GM19395 (cell line): Measurements from ENCODE around the gene GATA6.

Experiments
- ATAC-seq: cut with Tn5 transposase; IDR thresholded peaks from one replicate; pipeline ENCODE4 v1.9.1; 2021; ENCODE audit warnings: mild to moderate bottlenecking, moderate library complexity; ENCODE audit not compliant: unreplicated experiment

GATA6 gene

DNA sequence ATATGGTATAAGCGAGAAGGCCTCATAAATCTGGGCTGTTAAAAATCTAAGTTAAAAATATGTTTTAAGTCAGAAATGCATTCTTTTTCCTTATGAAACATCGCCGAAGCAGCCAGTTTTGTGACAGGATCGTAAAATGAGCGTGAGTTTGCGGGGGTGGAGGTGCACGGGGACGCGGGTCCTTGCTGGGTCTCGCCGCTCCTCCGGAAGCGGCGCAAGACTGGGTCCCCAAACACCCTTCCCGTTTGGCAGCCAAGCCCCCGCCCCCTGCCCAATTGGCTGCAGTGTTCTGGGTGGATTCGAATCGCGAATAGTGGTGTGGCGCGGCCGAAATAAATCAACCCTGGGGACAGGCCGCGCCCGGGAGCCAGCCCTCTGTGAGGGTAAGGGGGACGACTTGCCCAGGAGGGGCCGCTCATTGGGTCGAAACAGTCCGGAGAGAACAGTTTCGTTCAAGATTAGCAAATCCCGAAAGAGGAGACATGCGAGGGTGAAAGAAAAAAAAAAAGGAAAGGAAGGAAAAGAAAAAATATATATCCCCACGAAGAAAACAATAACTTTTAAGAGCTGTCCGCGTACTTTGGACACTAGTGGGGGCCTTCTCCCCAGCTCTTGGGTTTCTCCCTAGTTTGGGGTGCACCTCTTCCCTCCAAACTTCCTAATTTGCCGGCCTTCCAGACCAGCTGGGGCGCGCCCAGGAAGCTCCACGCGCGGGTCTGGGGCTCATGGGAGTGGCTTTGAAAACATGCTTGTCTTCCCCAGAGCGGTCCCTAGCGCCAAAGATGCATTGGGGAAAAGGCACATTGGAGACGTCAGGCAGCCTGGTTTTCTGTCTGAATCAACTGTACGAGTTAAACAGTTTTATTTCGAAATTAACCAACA, 3.1 kb upstream of the GATA6 start:
- ATAC-seq: no peak

DNA sequence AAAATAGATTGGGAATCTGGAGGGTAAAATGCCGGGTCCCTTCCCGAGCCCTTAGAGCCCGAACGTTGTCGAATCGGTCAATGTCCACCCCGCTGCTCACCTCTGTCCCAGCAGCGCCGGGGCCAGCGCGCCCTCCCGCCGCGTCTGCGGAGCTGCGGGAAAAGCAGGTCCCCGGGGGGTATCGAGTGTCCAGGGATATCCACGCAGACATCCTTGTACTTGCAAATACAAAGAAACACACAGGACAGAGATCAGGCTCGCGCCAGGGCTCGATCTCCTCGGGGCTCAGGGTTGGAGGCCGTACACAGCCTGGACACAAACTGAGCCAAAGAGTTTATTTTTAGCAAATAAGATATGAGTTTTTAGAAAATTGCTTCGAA, 2.3 kb upstream of the GATA6 start:
- ATAC-seq: no peak

- no peak for ATAC-seq
These were observed 1.7 kb upstream of the GATA6 start for GRCh38 chr18:22167471-22168241.

GRCh38 chr18:22168360-22168921, 948 bp upstream of the GATA6 start:
- ATAC-seq: no peak

- peak; percentile 26 for ATAC-seq
These were observed 566 bp downstream of the GATA6 start for GRCh38 chr18:22169889-22170420.

DNA sequence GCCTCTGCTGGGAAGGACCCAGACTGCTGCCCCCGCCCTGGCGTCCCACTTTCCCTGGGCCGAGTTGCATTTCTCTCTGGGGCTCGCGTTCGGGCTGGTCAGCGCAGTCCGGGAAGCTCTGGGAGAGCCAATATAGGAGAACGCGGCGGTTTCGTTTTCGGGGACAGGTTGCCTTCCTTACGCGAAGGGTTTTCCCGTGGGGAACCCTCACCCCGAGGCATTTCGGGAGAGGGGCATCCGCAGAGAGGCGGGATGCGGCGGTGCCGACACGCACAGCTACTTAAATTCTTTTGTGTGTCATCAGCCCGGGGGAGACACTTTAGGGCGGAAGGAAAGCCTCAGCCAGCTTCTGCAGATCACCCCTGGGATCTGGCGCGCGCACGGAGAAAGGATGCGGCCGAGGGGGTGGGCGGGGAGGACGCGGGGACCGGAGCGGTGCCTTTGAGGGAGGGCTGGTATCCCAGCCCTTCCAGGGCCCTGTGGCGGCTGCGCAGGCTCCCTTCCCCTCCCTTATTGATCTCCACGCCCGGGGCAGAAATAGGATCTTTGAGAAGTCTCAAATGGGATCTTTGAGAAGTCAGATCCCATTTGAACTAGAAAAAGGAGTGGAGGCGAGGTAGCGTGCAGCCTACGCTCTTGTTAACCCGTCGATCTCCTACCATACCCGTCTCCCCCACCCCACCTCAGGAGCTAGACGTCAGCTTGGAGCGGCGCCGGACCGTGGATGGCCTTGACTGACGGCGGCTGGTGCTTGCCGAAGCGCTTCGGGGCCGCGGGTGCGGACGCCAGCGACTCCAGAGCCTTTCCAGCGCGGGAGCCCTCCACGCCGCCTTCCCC, 1.2 kb downstream of the GATA6 start:
- ATAC-seq: no peak

GRCh38 chr18:22171258-22172119, 2.1 kb downstream of the GATA6 start:
- ATAC-seq: no peak

- no peak for ATAC-seq
These were observed 2.8 kb downstream of the GATA6 start for GRCh38 chr18:22172120-22172582.

GRCh38 chr18:22172594-22173049, 3.2 kb downstream of the GATA6 start:
- ATAC-seq: no peak

GRCh38 chr18:22173221-22173927, 4.0 kb downstream of the GATA6 start:
- ATAC-seq: no peak

- no peak for ATAC-seq
These were observed 4.5 kb downstream of the GATA6 start for GRCh38 chr18:22173928-22174301.

GRCh38 chr18:22174341-22175145, 5.2 kb downstream of the GATA6 start:
- ATAC-seq: no peak

- ATAC-seq: no peak
These were observed 6.0 kb downstream of the GATA6 start for GRCh38 chr18:22175346-22175745.

- ATAC-seq: no peak
These were observed 7.3 kb downstream of the GATA6 start for GRCh38 chr18:22176420-22177326.

DNA sequence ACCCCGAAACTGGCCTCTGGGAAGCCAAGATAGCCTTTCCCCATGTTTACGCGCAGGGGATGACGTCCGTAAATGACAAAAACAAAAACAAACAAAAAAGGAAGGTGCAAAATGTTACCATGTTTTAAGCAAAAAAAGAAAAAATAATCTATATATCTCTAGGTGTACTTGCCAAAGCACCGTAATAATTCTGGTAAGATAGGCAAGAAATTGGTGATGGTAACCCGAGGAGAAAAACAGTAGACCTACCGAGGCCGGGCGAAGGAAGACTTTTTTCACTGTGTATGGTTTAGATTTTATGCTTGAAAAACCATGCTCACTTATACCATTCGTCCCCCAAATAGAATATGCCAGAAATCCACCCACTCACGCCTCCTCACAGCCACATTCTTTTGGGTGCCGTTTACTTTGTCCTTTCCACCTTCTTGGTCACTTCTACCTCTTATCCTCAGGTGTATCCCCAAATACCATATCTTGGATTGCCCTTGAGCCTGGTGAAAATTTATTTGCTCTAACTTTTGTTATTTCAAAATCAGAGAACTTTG, 8.0 kb downstream of the GATA6 start:
- no peak for ATAC-seq

GRCh38 chr18:22179174-22179573, 9.8 kb downstream of the GATA6 start:
- no peak for ATAC-seq

GRCh38 chr18:22179631-22180030, 10.2 kb downstream of the GATA6 start:
- no peak for ATAC-seq
